ENCODE data around the gene KLC3. TPM values are rescaled to one million over a fixed set of nuclear protein-coding genes. Genes with fewer than 3 reads are reported as not detected.

The KLC3 gene
- total RNA-seq, 1 experiment from 2014 or later, result 4.8 TPM

- Histone ChIP-seq H2AFZ (ENCODE audit: low read length) (no peak overlapping the region), H2BK12ac (ENCODE audit: insufficient read length, low read depth, low read length) (no peak overlapping the region), H2BK120ac (ENCODE audit: low read depth, low read length, poor library complexity, severe bottlenecking) (no peak overlapping the region), H2BK15ac (ENCODE audit: low read depth, low read length) (no peak overlapping the region), H3K79me2 (ENCODE audit: insufficient read depth, low read length) (no peaks in the 10 kb centered on the region), H3K4me2 (ENCODE audit: insufficient read depth, insufficient read length, low read length) (no peak overlapping the region), H3T11ph (ENCODE audit: low read length) (no peak overlapping the region), H3K9ac (ENCODE audit: extremely low read depth, insufficient read length, low read length) (no peak overlapping the region), H4K8ac (replicated peaks; ENCODE audit: insufficient read length, low read depth, low read length) (no peak overlapping the region), H3K23me2 (ENCODE audit: insufficient read length, low read depth, low read length, poor library complexity, severe bottlenecking) (no peaks in the 10 kb centered on the region), H3K14ac (ENCODE audit: insufficient read depth, low read length) (no peak overlapping the region), H4K20me1 (ENCODE audit: control insufficient read depth, insufficient read depth, insufficient read length) (no peaks in the 10 kb centered on the region), H3K9me3 (ENCODE audit: control insufficient read depth, low read depth, low read length) (no peaks in the 10 kb centered on the region), H2BK20ac (ENCODE audit: low read depth, low read length, poor library complexity, severe bottlenecking) (no peak overlapping the region), H4K91ac (ENCODE audit: insufficient read length, low read depth, low read length) (no peak overlapping the region), H2BK5ac (ENCODE audit: insufficient read length, low read length) (no peak overlapping the region), H4K5ac (ENCODE audit: insufficient read length, low read depth, low read length) (no peak overlapping the region), H3K18ac (ENCODE audit: insufficient read length, low read depth, low read length) (no peak overlapping the region), H3K4ac (ENCODE audit: low read depth, low read length) (no peak overlapping the region), H3K56ac (ENCODE audit: insufficient read length, low read depth, low read length) (no peak overlapping the region), H3K23ac (ENCODE audit: insufficient read length, low read depth, low read length) (no peak overlapping the region), H3K4me1 (ENCODE audit: insufficient read depth, low read length) (no peaks in the 10 kb centered on the region; the same call in 1 of the 2 replicates), H3K27ac (ENCODE audit: insufficient read length, low read depth, low read length) (no peak overlapping the region), H3K27me3 (ENCODE audit: insufficient read depth, low read length) (no peaks in the 10 kb centered on the region; the same call in 1 of the 2 replicates), H3K79me1 (ENCODE audit: insufficient read depth, low read depth, low read length, poor library complexity, severe bottlenecking) (no peaks in the 10 kb centered on the region), H2AK5ac (ENCODE audit: insufficient read length, low read length) (no peak overlapping the region)
- DNase-seq, result no peak
- Mint-ChIP-seq H3K36me3 (ENCODE audit: insufficient read depth in 1 of 3, low read depth in 3 of 3) (no peaks in the 10 kb centered on the region; a peak in 3 of 7 replicates), H3K27me3 (ENCODE audit: low read depth) (peaks cover 43% of the 10 kb centered on the region), H3K9me3 (peaks cover 3 to 9% of the 10 kb centered on the region in 2 experiments; a peak in 2 of 5 replicates), H3K4me3 (no peak overlapping the region), H3K27ac (no peak overlapping the region; a peak in 1 of 7 replicates), H3K4me1 (peaks cover 15 to 20% of the 10 kb centered on the region in 2 experiments)
- TF ChIP-seq CTCF (conservative IDR thresholded peaks at IDR 0.05), result no peak
- WGBS (ENCODE audit: extremely low coverage, insufficient read length, low lambda C conversion rate), result no CpG with 5 or more reads among the region's 9 CpGs
Observed at GRCh38 chr19:45306040-45306439, 34.5 kb upstream of the KLC3 start.

Measured in H9 (cell line).